Cerebellar nuclear complex (tissue), 1 donor: ENCODE data around the gene PHKG2.
A peak's percentile ranks its signal among the peaks of the same experiment; 100 is the strongest.

ENCODE experiments used
- DNase-seq, 2 experiments: peaks; one replicate each; lab custom pipeline; 2025; lab: John Stamatoyannopoulos, UW

PHKG2 gene

DNA sequence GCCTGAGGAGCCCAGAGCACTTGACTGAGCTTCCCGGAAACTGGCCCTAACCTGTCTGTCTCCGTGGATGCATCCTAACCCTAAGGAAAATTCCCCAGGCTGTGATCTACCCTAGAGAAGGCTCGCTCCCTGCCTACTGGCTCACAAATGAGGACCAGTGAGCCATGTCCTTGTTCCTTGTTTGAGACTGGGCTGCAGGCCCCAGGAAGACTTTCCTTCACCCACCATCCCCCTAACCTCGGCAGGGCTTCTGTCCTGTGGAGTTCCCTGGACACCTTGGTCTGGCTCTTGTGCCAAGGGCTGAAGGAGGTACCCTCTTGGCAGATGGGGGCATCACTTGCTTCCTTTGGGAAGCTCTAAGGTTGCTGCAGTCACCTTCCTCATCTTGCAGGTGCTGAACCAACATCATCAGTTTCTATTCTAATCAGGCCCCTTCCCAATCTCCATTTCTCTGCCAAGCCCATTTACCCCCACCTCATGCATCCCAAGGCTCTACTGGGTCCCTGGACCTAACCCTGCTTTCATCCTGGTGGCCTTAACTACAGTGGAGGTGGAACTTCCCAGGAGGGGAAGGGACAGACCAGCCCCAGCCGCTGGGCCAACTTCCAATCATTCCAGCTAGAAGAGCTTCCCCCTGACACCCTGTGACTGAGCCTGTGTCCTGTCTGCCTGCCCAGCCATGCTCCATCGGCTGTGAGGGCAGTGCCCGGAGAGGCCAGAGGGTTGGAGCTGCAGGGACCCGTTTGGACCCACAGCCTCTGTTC, 26.3 kb downstream of the PHKG2 start:
- DNase-seq, result no peak

DNA sequence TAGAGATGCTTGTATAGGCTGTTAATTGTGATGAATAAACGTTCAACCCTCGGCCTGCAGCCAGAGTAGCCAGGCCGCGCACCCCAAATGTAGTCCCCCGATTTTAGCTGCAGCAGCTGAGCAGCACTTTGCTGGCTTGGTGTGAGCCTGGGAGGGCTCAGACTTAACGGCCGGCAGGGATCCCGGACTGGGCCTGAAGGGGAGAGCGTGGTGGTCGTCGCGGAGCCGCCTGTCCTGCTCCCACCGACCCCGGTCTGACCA, 26.8 kb downstream of the PHKG2 start:
- DNase-seq, result no peak

DNA sequence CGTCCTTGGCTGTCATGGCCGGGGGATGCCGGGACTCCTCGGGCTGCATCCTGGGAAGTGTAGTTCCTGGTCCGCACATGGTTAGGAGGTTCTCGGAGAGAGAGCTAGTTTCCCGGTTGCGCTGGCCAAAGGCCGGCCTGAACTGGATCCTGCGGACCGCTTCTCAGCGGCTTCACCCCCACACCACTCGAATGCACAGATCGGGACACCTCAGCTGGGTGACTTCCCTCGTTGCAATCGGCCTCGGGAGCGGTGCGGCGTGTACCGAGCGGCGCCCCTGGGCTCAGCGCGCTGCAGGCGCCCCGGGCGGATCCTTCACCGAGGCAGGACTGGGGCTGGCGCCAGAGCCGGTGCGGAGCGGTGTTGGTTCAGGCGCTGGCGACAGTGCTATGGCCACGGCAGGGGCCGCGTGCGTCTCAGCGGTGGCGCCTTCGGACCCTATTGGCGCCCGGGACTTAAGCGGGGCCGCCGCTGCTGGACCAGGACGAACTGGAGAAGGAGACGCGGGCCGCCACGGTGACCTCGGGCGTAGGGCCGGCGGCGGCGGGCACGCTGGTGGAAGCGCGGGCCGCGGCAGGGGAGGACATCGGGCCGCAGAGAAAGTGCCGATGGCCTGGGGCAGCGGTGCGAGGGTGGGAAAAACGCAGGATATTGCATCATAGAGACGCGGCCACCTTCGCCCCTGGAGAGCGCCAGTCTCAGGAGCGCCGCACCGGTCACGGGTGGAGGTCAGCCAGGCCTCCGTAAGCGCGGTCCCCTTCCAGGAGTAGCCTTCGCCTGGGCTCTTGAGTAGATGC, 27.4 kb downstream of the PHKG2 start:
- peak in 1 of 2 experiments; percentile 34 for DNase-seq

DNA sequence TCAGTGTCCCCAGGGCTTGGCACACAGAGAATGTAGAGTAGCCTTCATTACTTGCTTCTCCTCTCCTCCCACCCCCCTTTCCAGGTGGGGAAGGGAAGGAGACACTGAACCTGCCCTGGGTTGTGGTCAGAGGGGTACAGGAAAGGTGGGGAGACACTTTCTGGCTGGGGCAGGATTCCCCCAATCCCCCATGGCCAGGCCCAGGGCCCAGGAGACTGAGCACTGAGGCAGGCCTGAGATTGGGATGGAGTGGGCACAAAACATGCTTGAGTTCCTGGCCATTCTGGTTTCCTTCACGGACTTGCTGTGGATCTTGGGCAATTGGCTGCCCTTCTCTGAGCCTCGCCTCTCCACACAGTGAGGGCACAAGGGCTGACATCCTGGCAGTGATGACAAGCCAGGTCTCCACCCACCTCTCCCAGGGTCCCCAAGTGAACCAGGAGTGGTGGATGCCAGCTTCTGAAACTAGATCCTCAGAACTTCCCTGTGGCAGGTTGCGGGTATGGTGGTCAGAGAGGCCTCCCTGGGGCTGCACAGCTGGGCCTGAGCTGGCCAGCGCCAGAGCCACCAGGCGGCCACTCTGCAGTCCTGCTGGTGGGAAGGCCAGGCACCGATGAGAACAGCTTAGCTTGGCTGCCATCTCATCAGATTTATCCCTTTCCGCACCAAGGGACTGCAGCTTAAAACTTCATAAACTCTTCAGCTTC, 29.5 kb downstream of the PHKG2 start:
- DNase-seq, result no peak

DNA sequence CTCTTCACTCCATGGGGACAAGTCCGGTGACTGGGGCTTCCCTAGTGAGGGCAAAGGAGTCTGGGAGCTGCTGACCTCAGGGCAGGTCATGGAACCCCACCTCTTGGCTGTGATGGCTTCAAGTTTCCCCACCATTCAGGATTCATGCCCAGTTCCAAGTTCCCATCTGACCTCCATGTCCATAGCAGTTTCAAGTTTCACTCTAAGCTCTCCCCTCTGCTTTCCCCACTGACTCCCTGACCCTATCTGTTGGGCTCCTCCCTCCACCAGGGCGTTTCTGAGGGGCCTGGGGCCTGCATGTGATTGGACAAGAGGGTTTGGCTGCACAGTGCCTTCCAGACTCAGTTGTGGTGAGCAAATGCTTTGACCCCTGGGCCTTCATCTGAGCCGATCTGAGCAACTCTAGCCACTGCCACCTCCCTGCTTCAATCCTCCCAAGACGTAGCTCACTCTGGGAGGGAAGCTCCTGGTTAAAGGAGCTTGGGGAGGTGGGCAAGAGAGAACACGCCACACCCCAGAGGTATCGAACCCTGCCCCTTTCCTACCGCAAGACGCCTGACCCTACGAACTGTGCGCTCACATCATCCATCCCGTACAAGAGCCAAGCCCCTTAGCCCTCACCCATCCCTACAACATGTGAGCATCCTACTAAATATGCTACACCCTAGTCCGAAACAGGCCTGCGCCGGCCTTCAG, 30.5 kb downstream of the PHKG2 start:
- no peak for DNase-seq

DNA sequence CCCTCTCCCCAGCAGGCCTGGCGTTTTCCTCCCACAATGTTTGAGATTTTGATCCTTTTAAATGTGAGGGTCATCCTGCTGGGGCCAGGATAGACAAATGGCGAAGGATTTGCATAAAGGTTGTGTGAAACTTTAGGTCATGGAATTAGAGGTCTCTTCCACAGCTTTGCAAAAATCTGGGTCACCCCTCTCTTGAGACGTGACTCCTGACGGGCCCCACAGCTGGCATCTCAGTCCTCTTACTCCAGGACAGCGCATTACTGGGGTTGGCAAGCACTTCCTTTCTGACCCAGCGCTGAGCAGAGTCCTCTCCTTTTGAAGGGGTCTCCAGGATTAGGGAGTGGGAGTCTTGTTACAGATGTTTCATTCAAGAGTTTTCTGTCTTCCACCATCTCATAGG, 31.4 kb downstream of the PHKG2 start:
- no peak for DNase-seq

DNA sequence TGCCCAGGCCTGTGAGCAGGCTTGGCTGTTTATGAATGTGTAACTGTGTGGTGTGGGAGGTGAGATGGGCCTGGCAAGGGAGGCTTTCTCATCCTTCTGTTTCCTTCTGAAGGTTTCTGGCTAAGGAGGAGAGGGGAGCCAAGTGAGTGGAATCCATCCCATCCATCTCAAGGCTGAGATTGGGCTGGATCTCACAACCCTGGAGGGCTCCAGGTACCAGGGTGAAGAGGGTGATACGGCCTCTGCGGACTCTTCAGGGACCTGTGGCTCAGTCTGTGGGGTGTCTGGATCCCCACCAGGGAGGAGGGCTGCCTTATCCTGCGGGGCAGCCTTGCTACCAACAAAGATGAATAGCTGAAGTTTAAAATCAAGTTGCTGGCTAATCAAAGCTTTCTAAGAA, 31.8 kb downstream of the PHKG2 start:
- DNase-seq, result no peak

DNA sequence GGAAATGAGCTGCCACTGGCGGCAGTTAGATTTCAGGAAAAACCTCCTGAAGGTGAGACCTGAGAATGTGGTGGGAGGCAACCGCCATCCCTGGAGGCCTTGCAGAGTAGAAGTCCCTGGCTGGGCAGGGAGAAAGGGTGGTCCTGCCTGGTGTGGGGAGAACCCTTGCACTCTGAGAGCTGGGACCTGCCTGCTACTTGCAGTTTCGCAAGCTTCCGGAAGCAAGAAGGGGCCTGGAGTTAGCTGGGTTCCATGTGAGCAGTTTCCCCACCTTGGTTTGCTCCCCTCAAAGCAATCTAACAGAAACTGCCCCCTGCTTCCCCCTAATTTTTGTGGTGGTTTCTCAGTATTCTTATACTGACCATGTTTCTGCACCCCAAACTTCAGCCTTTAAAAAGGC, 32.3 kb downstream of the PHKG2 start:
- no peak for DNase-seq

DNA sequence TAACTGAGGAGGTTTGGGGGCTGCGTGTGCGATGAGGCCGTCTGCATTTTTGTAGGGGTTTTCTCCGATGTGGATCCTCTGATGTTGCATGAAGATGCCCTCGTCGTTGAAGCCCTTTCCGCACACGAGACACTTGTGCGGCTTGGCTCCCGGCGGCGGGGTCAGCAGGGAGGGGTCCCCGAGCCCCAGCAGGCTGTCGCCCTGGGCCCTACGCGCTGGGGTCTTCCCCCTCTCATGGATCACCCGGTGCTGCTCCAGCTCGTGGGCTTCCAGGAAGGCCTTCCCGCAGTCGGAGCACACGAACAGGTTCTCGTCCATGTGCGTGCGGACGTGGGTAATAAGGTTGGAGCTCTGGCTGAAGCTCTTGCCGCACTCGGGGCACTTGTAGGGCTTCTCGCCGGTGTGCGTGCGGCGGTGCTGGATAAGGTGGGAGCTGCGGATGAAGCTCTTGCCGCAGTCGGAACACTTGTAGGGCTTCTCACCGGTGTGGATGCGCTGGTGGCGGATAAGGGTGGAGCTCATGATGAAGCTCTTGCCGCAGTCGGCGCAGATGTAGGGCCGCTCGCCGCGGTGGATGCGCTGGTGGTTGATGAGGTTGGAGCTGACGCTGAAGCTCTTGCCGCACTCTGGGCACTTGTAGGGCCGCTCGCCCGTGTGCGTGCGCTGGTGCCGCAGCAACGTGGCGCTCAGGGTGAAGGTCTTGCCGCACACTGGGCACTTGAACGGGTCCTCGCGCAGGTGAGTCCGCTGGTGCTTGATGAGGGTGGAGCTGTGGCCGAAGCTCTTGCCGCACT, 34.5 kb downstream of the PHKG2 start:
- no peak for DNase-seq

DNA sequence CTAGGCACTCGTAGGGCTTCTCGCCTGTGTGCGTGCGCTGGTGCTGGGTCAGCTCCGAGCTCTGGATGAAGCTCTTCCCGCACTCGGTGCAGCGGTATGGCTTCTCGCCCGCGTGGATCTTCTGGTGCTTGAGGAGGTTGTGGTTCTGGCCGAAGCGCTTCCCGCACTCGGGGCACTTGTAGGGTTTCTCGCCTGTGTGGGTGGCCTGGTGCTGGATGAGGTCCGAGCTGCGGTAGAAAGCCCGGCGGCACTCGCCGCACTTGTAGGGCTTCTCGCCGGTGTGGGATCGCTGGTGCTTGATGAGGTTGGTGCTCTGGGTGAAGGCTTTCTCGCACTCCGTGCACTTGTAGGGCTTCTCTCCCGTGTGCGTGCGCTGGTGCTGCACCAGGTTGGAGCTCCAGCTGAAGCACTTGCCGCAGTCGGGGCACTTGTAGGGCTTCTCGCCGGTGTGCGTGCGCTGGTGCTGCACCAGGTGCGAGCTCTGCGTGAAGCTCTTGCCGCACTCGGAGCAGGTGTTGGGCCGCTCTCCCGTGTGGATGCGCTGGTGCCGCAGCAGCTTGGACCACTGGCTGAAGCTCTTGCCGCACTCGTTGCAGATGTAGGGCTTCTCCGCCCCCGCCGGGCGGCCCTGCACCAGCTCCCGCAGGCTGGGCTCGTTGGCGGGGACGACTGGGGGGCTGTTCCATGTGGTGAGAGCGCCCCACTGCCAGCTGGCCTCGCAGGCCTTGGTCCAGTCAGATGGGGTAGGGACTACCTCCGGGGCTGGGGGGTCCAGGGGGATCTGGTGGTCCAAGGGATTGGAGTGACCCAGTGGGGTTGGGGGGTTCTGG, 35.3 kb downstream of the PHKG2 start:
- no peak for DNase-seq

DNA sequence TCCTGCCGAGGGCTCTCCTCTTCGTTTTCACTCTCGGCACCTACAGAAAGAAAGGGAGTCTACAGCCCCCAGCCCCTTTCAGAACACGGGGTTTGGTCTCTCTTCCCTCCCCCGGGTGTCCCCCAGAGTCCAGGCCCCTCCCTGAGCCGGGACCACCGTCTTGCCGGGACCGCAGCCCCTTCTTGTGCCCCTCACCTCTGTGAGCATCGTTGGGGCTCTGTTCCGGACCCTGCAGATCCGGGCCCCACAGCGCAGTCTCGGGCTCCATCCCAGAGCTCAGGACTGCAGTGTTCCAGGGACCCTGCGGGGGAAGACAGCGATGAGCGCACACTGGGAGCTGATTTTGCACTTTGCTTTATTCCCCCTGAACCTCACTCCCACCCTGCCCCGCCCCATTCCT, 36.0 kb downstream of the PHKG2 start:
- no peak for DNase-seq

DNA sequence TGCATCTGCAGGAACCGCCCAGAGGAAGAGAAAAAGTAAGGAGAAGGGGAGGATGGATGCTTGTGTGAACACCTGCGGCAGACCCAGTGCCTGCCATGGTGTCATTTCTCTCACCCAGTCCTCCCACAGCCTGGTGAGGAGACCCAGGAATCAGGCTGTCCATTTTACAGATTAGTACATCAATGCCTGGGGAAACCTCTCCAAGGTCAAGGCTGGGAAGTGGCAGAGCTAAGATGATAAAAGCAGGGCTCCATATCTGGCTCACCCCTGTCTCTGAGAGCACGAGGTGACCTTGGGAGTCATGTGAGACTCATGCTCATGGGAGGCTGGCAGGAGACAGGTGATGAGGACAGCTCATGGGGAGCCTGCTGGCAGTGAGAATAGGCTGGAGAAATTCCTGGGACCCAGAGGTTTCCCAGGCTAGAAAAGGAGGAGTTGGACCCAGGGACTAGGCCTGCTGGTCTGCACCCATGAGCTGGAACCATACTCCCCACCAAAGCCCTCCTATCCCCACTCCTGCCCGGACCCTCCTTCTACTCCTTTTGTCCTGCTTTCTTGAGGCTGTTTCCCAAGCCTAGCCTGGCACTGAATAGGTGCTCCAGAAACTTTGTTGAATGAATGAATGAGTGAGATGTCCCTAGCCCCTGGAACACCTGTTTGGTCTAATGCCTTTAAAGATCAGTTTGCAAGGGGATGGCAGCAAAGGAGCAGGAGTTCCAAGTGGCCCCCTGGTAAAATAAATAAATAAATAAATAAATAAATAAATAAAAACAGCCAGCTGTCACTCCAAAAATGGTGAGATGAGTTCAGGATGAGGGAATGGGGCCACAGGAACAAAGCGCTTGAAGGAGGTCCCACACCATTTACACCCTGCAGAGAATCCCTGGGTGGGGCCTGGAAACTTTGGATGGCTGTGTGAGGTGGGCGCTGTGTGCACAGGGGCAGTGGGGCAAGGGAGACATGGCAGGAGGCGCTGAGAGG, 37.2 kb downstream of the PHKG2 start:
- no peak for DNase-seq

DNA sequence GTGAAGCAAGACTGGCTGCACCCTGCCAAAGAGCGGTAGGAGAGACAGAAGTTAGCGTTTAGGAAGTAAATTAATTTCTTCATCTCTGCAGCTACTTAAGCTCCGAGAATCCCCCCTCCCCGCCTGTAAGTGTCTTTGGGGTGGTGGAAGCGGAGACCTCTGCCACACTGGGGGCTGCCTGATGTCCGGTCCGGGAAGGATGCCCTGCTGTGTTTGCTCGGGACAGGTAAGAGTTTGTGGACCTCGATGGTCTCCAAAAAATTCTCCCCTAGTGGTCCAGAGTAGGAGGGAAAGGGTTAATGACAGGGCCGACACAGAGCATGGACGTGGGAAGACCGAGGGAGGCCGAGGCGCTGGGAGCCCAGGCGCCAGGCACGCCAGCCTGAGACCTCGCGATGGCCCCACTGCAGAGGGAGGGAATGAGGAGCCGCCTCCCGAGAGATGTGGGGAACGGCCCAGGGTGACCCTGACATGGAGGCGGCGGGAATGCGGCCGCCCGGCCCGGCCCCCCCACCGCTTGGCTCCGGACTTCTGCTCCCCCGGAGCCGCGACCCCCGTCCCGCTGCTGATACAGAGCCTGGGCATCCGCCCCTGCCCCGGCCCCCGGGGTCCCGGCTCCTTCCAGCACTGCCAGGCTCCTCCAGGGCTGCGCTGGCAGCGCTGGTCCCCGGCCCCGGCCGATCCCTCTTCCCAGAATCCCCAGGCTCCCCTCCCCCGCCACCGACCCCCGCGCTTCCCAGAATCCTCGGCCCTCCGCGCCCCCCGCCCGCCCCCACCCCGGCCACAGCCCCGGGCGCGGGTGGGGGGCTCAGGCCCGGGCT, 38.1 kb downstream of the PHKG2 start:
- DNase-seq, result no peak

DNA sequence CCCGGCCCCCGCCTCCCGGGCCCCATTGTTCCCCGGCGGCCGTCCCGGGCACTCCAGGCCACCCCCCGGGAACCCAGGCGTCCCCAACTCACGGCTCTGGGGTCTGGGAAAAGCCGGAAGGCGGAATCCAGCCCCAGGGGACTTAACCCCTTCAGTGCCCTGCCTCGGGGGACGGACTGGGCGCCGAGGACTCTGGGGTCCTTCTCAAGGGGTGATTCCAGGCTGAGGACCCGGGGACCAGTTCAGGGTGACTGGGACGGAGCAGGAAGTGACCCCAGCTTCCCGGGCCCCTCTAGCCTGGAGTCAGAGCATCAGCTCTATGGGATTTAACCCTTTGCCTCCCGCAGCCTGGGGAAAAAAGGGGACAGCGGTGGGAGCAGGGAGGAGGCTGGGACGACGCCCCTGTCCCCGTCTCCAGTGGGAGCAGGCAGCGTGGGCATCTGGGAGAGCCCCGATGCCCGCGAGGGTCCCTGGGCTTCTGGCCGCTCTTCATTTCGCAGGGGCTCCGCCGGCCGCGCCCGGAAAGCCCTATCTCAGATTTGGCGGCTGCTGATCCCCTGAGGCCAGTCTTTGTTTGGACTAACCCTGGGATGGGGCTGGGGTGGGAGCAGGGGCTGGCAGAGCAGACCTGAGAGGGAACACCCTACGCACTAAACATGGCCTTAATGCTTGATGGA, 38.8 kb downstream of the PHKG2 start, which contains the start of gene ZNF629:
TSS of gene ZNF629 (minus strand) at position 270 of the 677 bp plus-strand sequence. CDS start 2,723 bp downstream, outside the sequence.
- DNase-seq, result peak in 1 of 2 experiments; percentile 31

DNA sequence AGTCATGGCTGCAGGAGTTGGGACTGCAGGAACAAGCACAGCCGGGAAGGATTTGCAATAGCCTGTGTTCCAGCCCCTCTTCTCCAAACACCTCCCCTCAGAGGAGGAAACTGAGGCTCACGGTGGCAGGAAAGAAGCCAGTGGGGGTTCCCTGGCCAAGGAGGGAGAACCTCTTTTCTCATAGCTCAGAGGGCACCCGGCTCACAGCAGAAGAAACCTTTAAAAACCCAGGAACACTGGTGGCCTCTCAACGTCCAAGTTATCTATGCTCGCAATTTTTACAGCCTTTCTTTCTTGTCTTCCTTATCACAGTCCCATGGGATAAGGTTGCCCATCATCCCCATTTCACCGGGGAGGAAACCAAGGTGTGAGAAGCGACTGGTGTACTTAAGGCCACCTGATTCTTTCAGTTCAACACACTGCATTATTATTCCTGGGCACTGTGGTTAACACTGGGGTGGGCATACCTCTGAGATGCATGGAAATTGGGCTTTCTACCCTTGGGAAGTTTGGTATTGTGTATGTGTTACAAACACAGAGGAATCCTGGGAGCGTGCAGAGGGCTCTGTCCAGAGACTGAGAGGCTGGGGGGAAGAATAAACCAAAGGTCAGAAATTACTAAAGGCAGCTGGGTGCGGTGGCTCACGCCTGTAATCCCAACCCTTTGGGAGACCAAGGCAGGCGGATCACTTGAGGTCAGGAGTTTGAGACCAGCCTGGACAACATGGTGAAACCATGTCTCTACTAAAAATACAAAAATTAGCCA, 39.6 kb downstream of the PHKG2 start:
- no peak for DNase-seq

DNA sequence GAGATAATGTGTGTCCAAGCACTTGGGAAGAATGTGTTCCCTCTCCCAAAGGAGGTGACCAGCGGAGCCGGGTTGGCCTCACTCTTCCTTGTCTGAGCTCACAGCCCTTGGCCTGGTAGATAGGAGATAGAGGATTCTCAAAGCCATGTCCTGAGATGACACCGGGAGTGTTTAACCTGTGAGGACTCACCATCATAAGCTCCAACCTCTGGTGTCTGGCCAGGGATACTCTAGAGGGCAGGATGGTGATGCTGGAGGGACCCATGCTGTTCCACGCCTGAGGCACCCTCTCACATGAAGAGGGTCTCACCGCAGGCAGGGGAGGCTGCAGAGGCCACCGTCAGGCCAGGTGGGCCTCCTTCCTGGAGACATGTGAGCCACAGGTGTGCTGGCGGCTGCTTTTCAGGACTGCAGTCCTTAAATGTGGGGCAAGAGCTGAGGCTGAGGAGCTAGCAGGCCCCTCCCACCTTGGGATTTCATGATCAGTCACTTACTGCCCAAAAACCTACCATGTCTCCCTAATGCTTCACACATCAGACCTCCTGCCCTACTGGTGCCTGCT, 45.4 kb downstream of the PHKG2 start:
- no peak for DNase-seq

DNA sequence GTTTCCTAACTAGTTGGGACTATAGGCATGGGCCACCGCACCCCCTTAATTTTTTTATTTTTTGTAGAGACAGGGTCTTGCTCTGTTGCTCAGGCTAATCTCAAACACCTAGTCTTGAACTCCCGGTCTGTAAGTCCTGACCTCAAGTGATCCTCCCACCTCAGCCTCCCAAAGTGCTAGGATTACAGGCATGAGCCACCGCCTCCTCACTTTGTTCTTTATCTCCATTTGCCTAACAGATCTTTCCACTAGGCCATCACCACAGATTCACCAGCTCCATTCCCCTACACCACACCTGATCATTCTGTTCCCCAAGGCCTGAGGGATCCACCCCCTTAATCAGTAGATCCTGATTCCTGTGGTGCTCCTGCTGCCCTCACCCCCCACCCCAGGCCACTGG, 46.4 kb downstream of the PHKG2 start:
- DNase-seq, result no peak
